ENCODE results near the gene ZC3H7B.
"Not testable (repeated sequence)": the region's sequence is repeated elsewhere in the genome, so short reads cannot be mapped to it uniquely, and the experiment has no call there.

ZC3H7B gene

DNA sequence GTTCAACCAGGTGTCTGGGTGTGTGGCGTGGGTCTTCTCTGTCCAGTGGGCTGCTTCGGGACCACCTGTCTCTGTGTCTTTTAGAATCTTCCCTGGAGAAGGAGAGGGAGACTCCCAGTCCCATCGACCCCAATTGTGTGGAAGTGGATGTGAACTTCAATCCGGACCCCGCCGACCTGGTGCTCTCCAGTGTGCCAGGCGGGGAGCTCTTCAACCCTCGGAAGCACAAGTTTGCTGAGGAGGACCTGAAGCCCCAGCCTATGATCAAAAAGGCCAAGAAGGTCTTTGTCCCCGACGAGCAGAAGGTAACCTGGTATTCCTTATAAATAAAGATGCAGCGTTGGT is 92.7 kb downstream of the ZC3H7B start:
- no peak for DNase-seq

DNA sequence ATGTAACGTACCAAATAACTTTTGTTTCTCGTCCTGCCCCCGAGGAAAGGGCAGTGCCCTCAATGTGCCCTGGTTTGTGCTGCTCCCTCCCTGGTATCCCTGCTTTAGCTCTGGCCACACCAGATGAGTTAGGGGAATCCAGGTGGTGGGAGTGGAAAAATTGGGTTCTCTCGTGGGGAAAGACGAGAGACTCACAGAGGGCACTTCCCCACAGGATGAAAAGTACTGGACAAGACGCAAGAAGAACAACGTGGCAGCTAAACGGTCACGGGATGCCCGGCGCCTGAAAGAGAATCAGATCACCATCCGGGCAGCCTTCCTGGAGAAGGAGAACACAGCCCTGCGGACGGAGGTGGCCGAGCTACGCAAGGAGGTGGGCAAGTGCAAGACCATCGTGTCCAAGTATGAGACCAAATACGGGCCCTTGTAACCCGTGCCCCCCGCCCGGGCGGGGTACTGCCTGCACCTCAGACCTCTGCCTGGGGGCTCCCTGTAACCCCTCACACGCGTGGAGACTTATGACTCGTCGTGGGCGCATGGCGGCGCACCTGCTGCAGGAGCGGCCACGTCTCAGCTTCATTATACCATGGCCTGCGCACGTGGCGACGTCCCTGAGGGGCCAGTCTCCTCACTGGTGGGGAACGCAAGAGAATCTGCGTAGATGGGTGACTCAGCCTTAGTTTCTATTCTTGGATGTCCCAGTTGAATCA is 94.4 kb downstream of the ZC3H7B start:
- DNase-seq, result no peak

DNA sequence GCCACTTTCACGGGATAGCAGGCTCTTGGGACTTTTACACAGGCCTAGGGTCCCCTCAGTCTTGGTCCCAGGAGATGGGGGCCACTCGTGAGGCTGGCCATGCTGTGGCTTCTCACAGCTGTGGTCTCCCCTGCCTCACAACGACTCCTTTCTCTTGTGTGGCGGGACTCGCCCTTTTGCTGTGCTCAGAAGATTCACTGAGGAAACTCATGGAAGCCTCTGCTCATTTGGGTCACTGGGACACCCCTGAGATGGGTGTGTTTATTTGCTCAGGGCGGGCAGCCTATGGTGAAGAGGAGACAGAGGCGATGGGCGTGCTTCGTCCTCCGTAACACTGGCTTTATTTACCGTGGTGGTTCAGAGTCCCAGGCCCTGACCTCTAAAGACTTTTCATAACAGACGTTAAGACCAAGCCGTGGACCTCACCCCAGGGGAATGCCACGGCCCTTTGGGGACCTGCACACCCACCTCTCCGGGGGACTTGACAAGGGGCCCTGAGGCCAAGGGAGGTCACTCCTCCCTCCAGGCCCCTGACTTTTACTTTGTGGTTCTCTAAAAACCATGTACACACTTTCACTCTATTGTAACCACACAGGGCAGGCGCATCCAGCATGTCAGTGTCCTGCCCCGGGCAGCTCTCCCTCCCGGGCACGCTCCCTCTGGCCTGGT is 96.0 kb downstream of the ZC3H7B start:
- no peak for DNase-seq

DNA sequence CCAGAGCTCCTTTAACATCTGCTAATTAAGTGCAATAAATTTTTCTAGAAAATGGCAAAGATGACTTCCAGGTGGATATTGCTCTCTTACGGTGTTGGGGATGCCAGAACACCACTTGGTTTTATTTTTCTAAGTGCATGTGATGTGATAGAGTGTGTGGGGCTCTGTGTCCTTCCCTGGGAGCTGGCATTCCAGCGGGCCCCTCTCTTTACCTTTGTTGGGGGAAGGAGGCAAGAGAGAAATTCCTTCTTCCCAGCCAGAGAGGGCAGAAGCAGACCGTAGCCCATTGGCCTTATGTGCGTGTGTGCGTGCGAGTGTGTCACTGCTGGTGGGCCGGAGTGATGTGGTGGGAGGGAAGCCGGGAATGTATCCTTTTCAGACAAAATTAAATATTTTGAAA is 97.6 kb downstream of the ZC3H7B start:
- no peak for DNase-seq

DNA sequence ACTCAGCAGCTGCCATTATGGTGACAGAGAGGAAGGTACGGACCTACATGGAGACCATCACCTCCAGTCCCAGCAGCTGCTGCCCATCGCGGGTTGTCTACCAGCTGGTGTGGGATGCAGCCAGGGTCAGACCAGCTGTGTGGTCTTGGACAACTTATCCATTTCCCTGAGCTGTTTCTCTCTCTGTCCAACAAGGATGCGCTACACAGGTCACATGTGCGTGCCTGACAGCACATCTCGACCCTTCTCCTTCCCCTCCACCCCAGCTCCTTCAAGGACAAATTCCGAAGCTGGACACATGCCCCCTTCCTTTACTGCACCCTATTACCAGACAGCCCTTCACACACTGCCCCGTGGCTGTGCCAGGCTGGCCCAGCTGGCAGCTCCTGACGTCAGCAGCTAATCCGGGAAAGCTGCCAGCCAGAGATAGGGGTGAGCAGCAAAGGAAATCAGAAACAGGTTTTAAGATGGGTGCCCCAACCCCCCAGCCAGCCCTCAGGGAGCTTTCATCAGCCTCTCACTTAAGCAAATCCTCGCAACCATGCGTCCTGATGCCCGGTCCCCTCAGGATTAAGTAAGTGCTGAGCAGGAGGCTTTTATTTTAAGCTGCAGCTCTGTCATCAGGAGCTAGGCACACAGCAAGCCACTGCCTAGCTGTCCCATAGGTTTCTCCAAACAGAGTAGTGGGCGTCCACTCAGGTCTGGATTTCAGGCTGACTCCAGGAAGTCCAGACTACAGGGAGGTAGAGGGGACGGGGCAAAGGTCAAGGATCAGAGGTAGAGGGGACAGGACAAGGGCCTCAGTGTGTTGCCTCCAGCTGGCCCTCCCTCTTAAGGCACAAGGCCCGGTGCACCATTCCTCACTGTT is 100.7 kb downstream of the ZC3H7B start:
- no peak for DNase-seq

DNA sequence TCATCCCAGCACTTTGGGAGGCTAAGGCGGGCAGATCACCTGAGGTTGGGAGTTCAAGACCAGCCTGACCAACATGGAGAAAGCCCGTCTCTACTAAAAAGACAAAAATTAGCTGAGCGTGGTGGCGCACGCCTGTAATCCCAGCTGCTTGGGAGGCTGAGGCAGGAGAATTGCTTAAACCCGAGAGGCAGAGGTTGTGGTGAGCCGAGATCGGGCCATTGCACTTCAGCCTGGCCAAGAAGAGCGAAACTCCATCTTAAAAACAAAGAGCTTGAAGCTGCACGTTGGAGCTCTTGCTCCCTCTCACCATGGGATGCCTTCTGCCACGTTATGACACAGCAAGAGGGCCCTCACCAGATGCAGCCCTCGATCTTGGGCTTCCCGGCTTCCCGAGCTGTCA is 101.5 kb downstream of the ZC3H7B start:
- DNase-seq, result not testable (repeated sequence)

DNA sequence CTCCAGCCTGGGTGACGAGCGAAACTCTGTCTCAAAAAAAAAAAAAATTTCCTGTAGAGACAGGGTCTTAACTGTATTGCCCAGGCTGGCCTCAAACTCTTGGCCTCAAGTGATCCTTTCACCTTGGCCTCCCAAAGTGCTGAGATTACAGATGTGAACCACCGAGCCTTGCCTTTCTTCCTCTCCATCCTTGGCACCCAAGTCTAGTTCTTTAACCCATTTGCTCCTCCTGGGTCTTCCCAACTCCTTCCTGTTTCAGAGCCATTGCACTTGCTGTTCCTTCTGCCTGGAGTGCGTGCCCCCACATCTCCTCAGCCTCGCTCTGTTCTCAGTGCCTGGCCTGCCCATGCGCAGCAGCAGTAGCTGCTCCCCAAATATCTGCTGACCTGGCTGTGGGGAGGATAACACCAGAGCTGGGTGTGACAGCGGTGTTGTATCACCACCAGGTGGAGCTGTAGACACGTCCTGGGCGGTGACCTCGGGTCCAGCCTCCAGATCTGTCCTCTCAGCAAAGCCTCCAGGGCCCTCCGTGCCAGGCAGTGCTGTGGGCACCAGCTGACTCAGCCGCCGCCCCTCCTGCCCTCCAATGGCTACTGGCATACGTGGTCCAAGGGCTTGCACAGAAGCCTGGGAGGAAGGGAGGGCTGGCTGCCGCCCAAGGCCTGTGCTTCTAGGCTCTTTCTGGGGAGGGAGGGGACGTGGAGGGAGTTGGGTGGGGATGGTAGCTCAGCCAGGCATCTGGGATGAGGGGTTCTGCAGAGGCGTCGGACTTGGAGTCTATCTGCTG is 102.4 kb downstream of the ZC3H7B start:
- peak; percentile 90 for DNase-seq

DNA sequence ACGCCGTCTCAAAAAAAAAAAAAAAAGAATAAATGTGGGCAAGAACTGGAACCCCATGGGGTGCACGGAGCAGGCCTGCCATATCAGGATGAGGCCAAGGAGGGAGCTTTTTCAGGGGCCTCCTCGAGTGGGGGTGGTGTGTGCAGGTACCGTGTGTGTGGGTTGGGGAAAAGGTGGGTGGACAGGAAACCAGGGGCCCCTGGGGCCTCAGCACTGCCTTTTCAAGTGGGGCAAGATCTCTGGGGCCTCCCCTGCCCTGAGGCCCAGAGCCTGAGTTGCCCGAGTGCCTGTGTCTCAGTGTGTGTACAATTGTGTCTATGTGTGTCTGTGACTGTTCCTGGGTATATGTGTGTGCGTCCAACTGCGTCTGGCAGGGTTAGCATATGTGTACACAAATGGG is 104.3 kb downstream of the ZC3H7B start:
- peak; percentile 66 for DNase-seq

DNA sequence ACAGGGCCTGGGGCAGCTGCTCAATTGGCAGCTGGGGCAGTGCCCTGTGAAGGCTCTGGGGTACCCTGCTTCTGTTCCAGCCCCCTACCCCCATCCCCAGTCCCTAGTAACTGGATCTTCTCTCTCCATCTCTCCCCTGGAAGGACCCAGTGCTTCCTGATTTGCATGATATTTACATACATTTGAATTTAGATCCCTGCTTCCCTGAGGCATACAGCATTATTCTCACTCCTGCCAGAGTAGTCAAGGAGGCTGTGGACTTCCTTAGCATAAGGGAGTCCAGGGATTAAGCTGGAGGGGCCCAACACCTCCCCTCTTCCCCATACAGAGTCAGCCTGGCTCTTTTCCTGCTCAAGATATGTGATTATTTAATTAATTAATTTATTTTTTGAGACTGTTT is 105.1 kb downstream of the ZC3H7B start:
- no peak for DNase-seq

DNA sequence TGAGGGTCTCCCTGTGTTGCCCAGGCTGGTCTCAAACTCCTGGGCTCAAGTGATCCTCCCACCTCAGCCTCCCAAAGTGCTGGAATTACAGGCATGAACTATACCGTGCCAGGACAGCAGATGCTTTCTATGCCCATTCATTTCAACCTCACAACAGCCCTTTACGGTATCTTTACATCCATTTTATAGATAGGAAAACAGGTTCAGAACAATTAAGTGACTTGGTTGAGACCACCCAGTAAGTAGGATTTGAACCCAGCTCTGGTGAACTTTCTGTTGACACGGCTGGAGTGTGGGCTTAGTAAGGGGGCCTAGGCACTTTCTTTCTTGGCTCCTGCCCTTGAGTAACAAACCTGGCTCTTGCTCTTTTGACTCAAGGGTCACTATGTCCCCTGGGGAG is 106.1 kb downstream of the ZC3H7B start:
- DNase-seq, result no peak

DNA sequence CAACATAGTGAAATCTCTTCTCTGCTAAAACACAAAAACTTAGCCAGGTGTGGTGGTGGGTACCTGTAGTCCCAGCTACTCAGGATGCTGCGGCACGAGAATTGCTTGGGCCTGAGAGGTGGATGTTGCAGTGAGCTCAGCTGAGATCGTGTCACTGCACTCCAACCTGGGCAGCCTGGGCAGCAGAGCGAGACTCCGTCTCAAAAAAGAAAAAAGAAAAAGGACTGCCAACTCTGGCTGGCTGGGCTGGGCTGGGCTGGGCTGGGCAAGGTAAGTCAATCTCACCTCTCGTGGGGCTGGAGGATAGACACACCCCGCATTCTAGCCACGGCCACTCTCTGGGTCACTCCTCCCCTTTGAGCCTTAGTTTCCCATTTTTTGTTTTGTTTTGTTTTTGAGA is 107.3 kb downstream of the ZC3H7B start:
- DNase-seq, result no peak

Measured in activated CD8-positive, alpha-beta memory T cell treated with anti-CD3 and anti-CD28 coated beads, Interleukin-2, amount 50 U/mL, for 48 hours (primary cell).